CD14-positive monocyte (primary cell): ENCODE results near the gene ASS1. TPM values are rescaled to one million over a fixed set of nuclear protein-coding genes. Genes with fewer than 3 reads are reported as not detected.
A peak's percentile ranks its signal among the peaks of the same experiment; 100 is the strongest.

ENCODE experiments used
- DNase-seq, 3 donors: peaks; one replicate each; pipeline ENCODE4 v3.0.0-alpha.2; 2011 to 2022
- H2AFZ ChIP-seq: 2 replicates; pipeline ENCODE4 v1.6.0; 2012; ENCODE audit warnings: mild to moderate bottlenecking, low read depth, low read length, inconsistent platforms; ENCODE audit not compliant: insufficient read depth, poor library complexity, severe bottlenecking
- H3K27ac ChIP-seq, 2 donors: 1 replicate in 1 of 2; 2 replicates in 1 of 2; pipeline ENCODE4 v1.5.1; 2012 to 2013; ENCODE audit warnings: low read length in 2 of 2, control low read depth in 1 of 2, inconsistent platforms in 1 of 2, low read depth in 1 of 2, mild to moderate bottlenecking in 1 of 2
- H3K27me3 ChIP-seq, 2 donors: one replicate each; pipeline versions ENCODE4 v1.6.0 to v1.6.1; 2011 to 2013; ENCODE audit warnings: low read length in 2 of 2; ENCODE audit not compliant: control insufficient read depth in 2 of 2, insufficient read depth in 2 of 2
- H3K36me3 ChIP-seq, 2 donors: replicated peaks in 1 of 2; 1 replicate in 1 of 2; 2 replicates in 1 of 2; pipeline versions ENCODE4 v1.5.1 to v1.6.1; 2012 to 2013; ENCODE audit warnings: low read length in 2 of 2, control low read depth in 1 of 2, inconsistent platforms in 1 of 2, mild to moderate bottlenecking in 1 of 2; ENCODE audit not compliant: insufficient read depth in 2 of 2, control insufficient read depth in 1 of 2
- H3K4me1 ChIP-seq, 2 donors: 1 replicate in 1 of 2; 2 replicates in 1 of 2; pipeline versions ENCODE4 v1.5.1 to v1.6.1; 2012 to 2013; ENCODE audit warnings: low read length in 2 of 2, control low read depth in 1 of 2, inconsistent platforms in 1 of 2, mild to moderate bottlenecking in 1 of 2, moderate library complexity in 1 of 2; ENCODE audit not compliant: insufficient read depth in 2 of 2, control insufficient read depth in 1 of 2
- H3K4me2 ChIP-seq: replicated peaks from 2 replicates; pipeline ENCODE3; 2012; ENCODE audit warnings: low read length, moderate library complexity, mild to moderate bottlenecking; ENCODE audit not compliant: poor library complexity, severe bottlenecking; ENCODE audit errors: extremely low read depth
- H3K4me3 ChIP-seq, 3 experiments: fragments of 200-600 bp in 1 of 3; sonication (generic) in 1 of 3; replicated peaks in 1 of 3; 1 replicate in 2 of 3; 2 replicates in 1 of 3; pipeline ENCODE4 v1.5.1; 2011 to 2013; ENCODE audit warnings: low read length in 3 of 3, mild to moderate bottlenecking in 3 of 3, control low read depth in 2 of 3, low read depth in 2 of 3, inconsistent platforms in 1 of 3, moderate library complexity in 1 of 3
- H3K79me2 ChIP-seq: 2 replicates; pipeline ENCODE4 v1.6.0; 2012; ENCODE audit warnings: mild to moderate bottlenecking, control low read depth, inconsistent platforms, low read length, moderate library complexity; ENCODE audit not compliant: insufficient read depth
- H3K9ac ChIP-seq: 2 replicates; pipeline ENCODE4 v1.6.0; 2017; ENCODE audit warnings: low read length, mild to moderate bottlenecking; ENCODE audit not compliant: insufficient read depth, poor library complexity, severe bottlenecking
- H3K9me3 ChIP-seq, 2 donors: replicated peaks in 1 of 2; 1 replicate in 1 of 2; 2 replicates in 1 of 2; pipeline versions ENCODE4 v1.5.1 to v1.6.1; 2012 to 2013; ENCODE audit warnings: low read length in 2 of 2, control low read depth in 1 of 2; ENCODE audit not compliant: control insufficient read depth in 1 of 2, insufficient read depth in 1 of 2
- H4K20me1 ChIP-seq: 2 replicates; pipeline ENCODE4 v1.6.0; 2012; ENCODE audit warnings: mild to moderate bottlenecking, low read length, control low read depth, moderate library complexity; ENCODE audit not compliant: insufficient read depth
- H3K27ac Mint-ChIP-seq, 7 donors: one replicate each; pipeline ENCODE4 v1.8.0; 2020; ENCODE audit warnings: mild to moderate bottlenecking in 7 of 7, mixed read lengths in 7 of 7, moderate library complexity in 6 of 7, inconsistent platforms in 2 of 7
- H3K27me3 Mint-ChIP-seq, 3 donors: one replicate each; pipeline ENCODE4 v1.8.0; 2021 to 2022; ENCODE audit warnings: low read depth in 3 of 3, mild to moderate bottlenecking in 3 of 3, mixed read lengths in 3 of 3, moderate library complexity in 3 of 3, inconsistent platforms in 1 of 3
- H3K36me3 Mint-ChIP-seq, 2 donors: one replicate each; pipeline ENCODE4 v1.8.0; 2020; ENCODE audit warnings: mixed read lengths in 2 of 2, inconsistent platforms in 1 of 2, mild to moderate bottlenecking in 1 of 2
- H3K4me1 Mint-ChIP-seq: one replicate; pipeline ENCODE4 v1.8.0; 2020; ENCODE audit warnings: mild to moderate bottlenecking, mixed read lengths
- H3K4me3 Mint-ChIP-seq, 2 donors: one replicate each; pipeline ENCODE4 v1.8.0; 2020; ENCODE audit warnings: mild to moderate bottlenecking in 2 of 2, mixed read lengths in 2 of 2, moderate library complexity in 1 of 2
- H3K9me3 Mint-ChIP-seq, 7 donors: one replicate each; pipeline ENCODE4 v1.8.0; 2020 to 2022; ENCODE audit warnings: mixed read lengths in 7 of 7, mild to moderate bottlenecking in 6 of 7, moderate library complexity in 6 of 7, inconsistent platforms in 2 of 7
- WGBS: methylation state at CpG from one replicate; pipeline ENCODE4 v1.1.5; 2013; ENCODE audit warnings: missing lambda C conversion rate; ENCODE audit not compliant: insufficient coverage; 5-methylcytosine and 5-hydroxymethylcytosine counted together
- intact Hi-C, 2 donors: fragments of 100-400 bp; cut with micrococcal nuclease; formaldehyde crosslinking; loops; one replicate each; pipeline versions ENCODE4 v1.15.0 to v1.15.1; 2023
- polyA plus RNA-seq, 3 donors: library from polyadenylated mRNA; depleted of rRNA in 1 of 3; unstranded in 2 of 3; stranded (reverse) in 1 of 3; fragments of 300-500 nt in 2 of 3; fragments of >200 nt in 1 of 3; fragmentation: Illumina TruSeq in 2 of 3; gene quantifications; 1 replicate in 2 of 3; 2 replicates in 1 of 3; pipeline ENCODE4 v1.2.3, GENCODE V29; 2012 to 2021
- TF ChIP-seq, protein P1 (sequence below): fragments of 200-600 bp; IDR thresholded peaks from one replicate; pipeline ENCODE4 v1.8.0; 2022; ENCODE audit warnings: antibody characterized with exemption, mild to moderate bottlenecking

The ASS1 gene
- polyA plus RNA-seq, 3 donors = not detected

GRCh38 chr9:130459151-130459550 lies 14.4 kb downstream of the ASS1 start:
- 85% methylated on average over 5 of the region's 8 CpGs for WGBS
- intact Hi-C loops = no loop called here

GRCh38 chr9:130459941-130460669 lies 15.3 kb downstream of the ASS1 start:
- Histone ChIP-seq H3K27ac (no peak overlapping the region), H3K9ac (no peak overlapping the region), H3K4me1 (no peaks in the 10 kb centered on the region), H3K9me3 (no peaks in the 10 kb centered on the region), H3K79me2 (no peaks in the 10 kb centered on the region), H3K4me3 (no peak overlapping the region), H4K20me1 (no peaks in the 10 kb centered on the region), H3K36me3 (no peaks in the 10 kb centered on the region), H2AFZ (no peak overlapping the region), H3K4me2 (no peak overlapping the region), H3K27me3 (peaks cover 0 to 3% of the 10 kb centered on the region in 2 donors)
- Mint-ChIP-seq H3K4me1 (no peaks in the 10 kb centered on the region), H3K27me3 (peaks cover 5 to 23% (median 22%) of the 10 kb centered on the region in 3 donors), H3K9me3 (peaks cover 0 to 1% (median 0%) of the 10 kb centered on the region in 7 donors), H3K4me3 (peak overlapping the region in 1 of 2 donors; percentile 33), H3K27ac (no peak overlapping the region), H3K36me3 (no peaks in the 10 kb centered on the region)
- DNase-seq = no peak
- WGBS = 80% methylated on average over 8 of the region's 11 CpGs
- TF ChIP-seq, protein P1, sequence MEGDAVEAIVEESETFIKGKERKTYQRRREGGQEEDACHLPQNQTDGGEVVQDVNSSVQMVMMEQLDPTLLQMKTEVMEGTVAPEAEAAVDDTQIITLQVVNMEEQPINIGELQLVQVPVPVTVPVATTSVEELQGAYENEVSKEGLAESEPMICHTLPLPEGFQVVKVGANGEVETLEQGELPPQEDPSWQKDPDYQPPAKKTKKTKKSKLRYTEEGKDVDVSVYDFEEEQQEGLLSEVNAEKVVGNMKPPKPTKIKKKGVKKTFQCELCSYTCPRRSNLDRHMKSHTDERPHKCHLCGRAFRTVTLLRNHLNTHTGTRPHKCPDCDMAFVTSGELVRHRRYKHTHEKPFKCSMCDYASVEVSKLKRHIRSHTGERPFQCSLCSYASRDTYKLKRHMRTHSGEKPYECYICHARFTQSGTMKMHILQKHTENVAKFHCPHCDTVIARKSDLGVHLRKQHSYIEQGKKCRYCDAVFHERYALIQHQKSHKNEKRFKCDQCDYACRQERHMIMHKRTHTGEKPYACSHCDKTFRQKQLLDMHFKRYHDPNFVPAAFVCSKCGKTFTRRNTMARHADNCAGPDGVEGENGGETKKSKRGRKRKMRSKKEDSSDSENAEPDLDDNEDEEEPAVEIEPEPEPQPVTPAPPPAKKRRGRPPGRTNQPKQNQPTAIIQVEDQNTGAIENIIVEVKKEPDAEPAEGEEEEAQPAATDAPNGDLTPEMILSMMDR = no peak
- intact Hi-C loops = loop anchor here in 1 of 2 donors (2.0 kb wide), 1 partner anchor 223 kb away; no protein-coding TSS in a partner anchor

More at GRCh38 chr9:130459151-130459550, 14.4 kb downstream of the ASS1 start:
- H3K27ac ChIP-seq = no peak overlapping the region
- H3K4me3 ChIP-seq = no peak overlapping the region
- no peaks in the 10 kb centered on the region for H4K20me1 ChIP-seq
- no peak overlapping the region for H3K27ac Mint-ChIP-seq
- no peaks in the 10 kb centered on the region for H3K36me3 Mint-ChIP-seq
- H2AFZ ChIP-seq = no peak overlapping the region
- peaks cover 5 to 23% (median 20%) of the 10 kb centered on the region in 3 donors for H3K27me3 Mint-ChIP-seq
- no peak overlapping the region for H3K4me3 Mint-ChIP-seq
- no peak overlapping the region for H3K9ac ChIP-seq
- H3K4me1 Mint-ChIP-seq = no peaks in the 10 kb centered on the region
- DNase-seq = no peak
- H3K9me3 Mint-ChIP-seq = peaks cover 0 to 1% (median 0%) of the 10 kb centered on the region in 7 donors
- H3K4me1 ChIP-seq = no peaks in the 10 kb centered on the region
- no peaks in the 10 kb centered on the region for H3K9me3 ChIP-seq
- TF ChIP-seq, protein P1 = no peak
- H3K79me2 ChIP-seq = no peaks in the 10 kb centered on the region
- no peaks in the 10 kb centered on the region for H3K36me3 ChIP-seq
- H3K4me2 ChIP-seq = no peak overlapping the region
- H3K27me3 ChIP-seq = peaks cover 0 to 3% of the 10 kb centered on the region in 2 donors
